ENCODE results near the gene NUP98. TPM values are rescaled to one million over a fixed set of nuclear protein-coding genes. Genes with fewer than 3 reads are reported as not detected.

The NUP98 gene
- total RNA-seq, 2 experiments from 2014 or later: 102 to 115 TPM

DNA sequence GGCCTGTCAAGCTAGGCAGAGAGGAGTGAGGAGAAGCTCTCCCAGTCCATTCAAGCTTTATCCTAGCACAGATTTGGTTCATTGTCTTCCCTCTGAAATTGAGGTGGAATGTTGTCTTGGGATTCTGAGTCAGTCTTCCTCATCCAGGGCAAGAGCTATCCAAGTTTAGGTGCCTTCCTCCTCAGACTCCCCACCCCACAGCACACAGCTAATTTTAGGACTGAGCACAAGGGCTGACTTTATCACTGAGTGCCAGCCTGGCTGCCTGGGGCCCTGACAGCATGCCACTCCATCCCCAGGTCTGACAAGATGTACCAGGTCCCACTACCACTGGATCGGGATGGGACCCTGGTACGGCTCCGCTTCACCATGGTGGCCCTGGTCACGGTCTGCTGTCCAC, 13.6 kb upstream of the NUP98 start:
- no peak for TF ChIP-seq CTCF (conservative IDR thresholded peaks at IDR 0.05; ENCODE audit: low read length)
- no peak for TF ChIP-seq EZH2phosphoT487 (IDR thresholded peaks at IDR 0.05; ENCODE audit: borderline replicate concordance, low read depth, low read length)
- Histone ChIP-seq H3K4me2 (ENCODE audit: low read length) (no peak overlapping the region), H3K4me3 (ENCODE audit: low read depth, low read length, poor library complexity, severe bottlenecking) (no peak overlapping the region), H3K36me3 (ENCODE audit: insufficient read depth, low read length) (no peaks in the 10 kb centered on the region), H3K4me1 (ENCODE audit: insufficient read depth, low read length, poor library complexity, severe bottlenecking) (peaks cover 13% of the 10 kb centered on the region), H4K20me1 (ENCODE audit: insufficient read depth, low read length) (no peaks in the 10 kb centered on the region), H3K9me2 (ENCODE audit: insufficient read depth, low read length) (no peaks in the 10 kb centered on the region), H3K27ac (ENCODE audit: low read depth, low read length, poor library complexity, severe bottlenecking) (no peak overlapping the region), H3K9me3 (ENCODE audit: low read length) (no peaks in the 10 kb centered on the region), H3K79me2 (ENCODE audit: insufficient read depth, low read depth, low read length) (no peaks in the 10 kb centered on the region), H2AFZ (ENCODE audit: low read length) (no peak overlapping the region)
- no TSS peak for BruUV-seq (replicated peaks)
- POLR2A ChIA-PET: interaction anchor here (0.6 to 0.9 kb wide), 3 partner anchors 9 to 44 kb away, joined by 3 to 6 read pairs (median 4); no protein-coding TSS in a partner anchor
- intact Hi-C loops (cut with micrococcal nuclease; ENCODE audit: unreplicated experiment): no loop called here
- CTCF ChIA-PET (ENCODE audit: unreplicated experiment): interaction anchor here (0.5 kb wide), 1 partner anchor 26 kb away, joined by 3 read pairs; no protein-coding TSS in a partner anchor
- DNase-seq (ENCODE audit: low spot score): no peak

DNA sequence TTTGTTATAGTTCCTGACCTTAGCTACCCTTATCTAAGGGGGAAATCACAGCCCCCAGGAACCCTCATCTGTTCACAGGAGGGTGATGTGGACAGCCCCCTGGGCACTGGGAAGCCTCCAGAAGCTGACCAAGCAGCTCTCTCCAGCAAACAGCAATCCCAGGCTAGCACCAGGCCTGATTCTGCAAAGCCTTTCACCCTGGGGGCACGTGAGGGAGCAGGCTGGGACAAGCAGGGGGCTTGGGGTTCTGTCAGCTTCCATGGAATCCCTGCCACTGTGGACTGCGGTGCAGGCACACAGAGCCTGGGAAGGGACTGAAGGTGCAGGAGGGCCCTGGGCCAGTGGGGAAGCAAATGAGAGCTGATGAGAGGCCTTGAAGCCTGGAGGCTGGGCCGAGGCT, 13.1 kb upstream of the NUP98 start:
- Histone ChIP-seq H3K4me1 (ENCODE audit: insufficient read depth, low read length, poor library complexity, severe bottlenecking) (peaks cover 13% of the 10 kb centered on the region), H3K4me3 (ENCODE audit: low read depth, low read length, poor library complexity, severe bottlenecking) (no peak overlapping the region), H3K36me3 (ENCODE audit: insufficient read depth, low read length) (no peaks in the 10 kb centered on the region), H3K27ac (ENCODE audit: low read depth, low read length, poor library complexity, severe bottlenecking) (no peak overlapping the region), H2AFZ (ENCODE audit: low read length) (no peak overlapping the region), H3K4me2 (ENCODE audit: low read length) (no peak overlapping the region), H4K20me1 (ENCODE audit: insufficient read depth, low read length) (no peaks in the 10 kb centered on the region), H3K9me2 (ENCODE audit: insufficient read depth, low read length) (no peaks in the 10 kb centered on the region), H3K79me2 (ENCODE audit: insufficient read depth, low read depth, low read length) (no peaks in the 10 kb centered on the region), H3K9me3 (ENCODE audit: low read length) (no peaks in the 10 kb centered on the region)
- DNase-seq (ENCODE audit: low spot score): no peak
- intact Hi-C loops (cut with micrococcal nuclease; ENCODE audit: unreplicated experiment): no loop called here
- ChIA-PET POLR2A (interaction anchor here (0.7 to 0.9 kb wide), 3 partner anchors 19 to 44 kb away, joined by 3 to 4 read pairs (median 3); no protein-coding TSS in a partner anchor), CTCF (ENCODE audit: unreplicated experiment) (interaction anchor here (0.5 kb wide), 1 partner anchor 26 kb away, joined by 3 read pairs; no protein-coding TSS in a partner anchor)
- no TSS peak for BruUV-seq (replicated peaks)
- TF ChIP-seq EZH2phosphoT487 (IDR thresholded peaks at IDR 0.05; ENCODE audit: borderline replicate concordance, low read depth, low read length) (no peak), CTCF (conservative IDR thresholded peaks at IDR 0.05; ENCODE audit: low read length) (no peak)

- intact Hi-C loops (cut with micrococcal nuclease; ENCODE audit: unreplicated experiment): no loop called here
- no TSS peak for BruUV-seq (replicated peaks)
These were observed 12.2 kb upstream of the NUP98 start for GRCh38 chr11:3809624-3809928.

More at GRCh38 chr11:3809624-3809928, 12.2 kb upstream of the NUP98 start:
- Histone ChIP-seq H3K4me3 (ENCODE audit: low read depth, low read length, poor library complexity, severe bottlenecking) (no peak overlapping the region), H3K9me2 (ENCODE audit: insufficient read depth, low read length) (no peaks in the 10 kb centered on the region), H4K20me1 (ENCODE audit: insufficient read depth, low read length) (no peaks in the 10 kb centered on the region), H3K9me3 (ENCODE audit: low read length) (no peaks in the 10 kb centered on the region), H3K27ac (ENCODE audit: low read depth, low read length, poor library complexity, severe bottlenecking) (no peak overlapping the region), H3K79me2 (ENCODE audit: insufficient read depth, low read depth, low read length) (no peaks in the 10 kb centered on the region), H2AFZ (ENCODE audit: low read length) (no peak overlapping the region), H3K4me1 (ENCODE audit: insufficient read depth, low read length, poor library complexity, severe bottlenecking) (peaks cover 13% of the 10 kb centered on the region), H3K36me3 (ENCODE audit: insufficient read depth, low read length) (no peaks in the 10 kb centered on the region), H3K4me2 (ENCODE audit: low read length) (no peak overlapping the region)
- POLR2A ChIA-PET: interaction anchor here (1.0 to 1.6 kb wide), 2 partner anchors 26 to 32 kb away, joined by 3 to 5 read pairs; no protein-coding TSS in a partner anchor
- CTCF ChIA-PET (ENCODE audit: unreplicated experiment): no interaction called here
- TF ChIP-seq EZH2phosphoT487 (IDR thresholded peaks at IDR 0.05; ENCODE audit: borderline replicate concordance, low read depth, low read length) (no peak), CTCF (conservative IDR thresholded peaks at IDR 0.05; ENCODE audit: low read length) (no peak)
- DNase-seq (ENCODE audit: low spot score): no peak

All from OCI-LY7 (cell line).